ENCODE data around the gene SASH1. TPM values are rescaled to one million over a fixed set of nuclear protein-coding genes. Genes with fewer than 3 reads are reported as not detected.

SASH1 gene
- total and polyA plus RNA-seq, 9 donors: 8.6 to 35.2 (median 18.2) TPM

DNA sequence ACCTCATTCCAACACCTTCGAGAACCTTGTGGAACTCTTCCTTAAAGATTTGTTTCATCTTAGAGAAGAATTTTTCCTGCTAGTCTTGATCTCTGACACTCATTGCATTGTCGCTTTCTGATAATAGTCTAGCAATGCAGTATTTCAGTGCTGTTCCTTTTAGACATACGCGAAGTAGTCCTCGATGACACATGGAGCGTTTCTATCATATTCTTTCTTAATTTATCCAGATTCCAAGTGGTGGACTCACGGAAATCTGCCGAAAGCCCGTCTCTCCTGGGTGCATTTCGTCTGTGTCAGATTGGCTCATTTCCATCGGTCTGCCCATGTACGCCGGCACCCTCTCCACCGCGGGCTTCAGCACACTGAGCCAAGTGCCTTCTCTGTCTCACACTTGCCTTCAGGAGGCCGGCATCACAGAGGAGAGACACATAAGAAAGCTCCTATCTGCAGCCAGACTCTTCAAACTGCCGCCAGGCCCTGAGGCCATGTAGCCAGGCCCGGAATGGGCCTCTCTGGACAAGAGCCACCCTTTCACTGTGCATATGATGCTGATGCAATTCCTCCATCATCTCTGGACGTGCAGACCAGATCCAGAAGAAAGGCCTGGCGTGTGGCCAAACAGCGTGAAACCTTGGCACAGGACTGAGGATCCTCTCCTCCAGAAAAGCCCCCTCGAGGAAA, 205.6 kb downstream of the SASH1 start:
- Histone ChIP-seq H3K27me3 (no peaks in the 10 kb centered on the region), H3K36me3 (no peaks in the 10 kb centered on the region), H3K4me1 (ENCODE audit: insufficient read depth) (peaks cover 1% of the 10 kb centered on the region), H3K9me3 (no peaks in the 10 kb centered on the region), H3K4me3 (no peak overlapping the region), H3K27ac (no peak overlapping the region)
- TF ChIP-seq, protein P1, sequence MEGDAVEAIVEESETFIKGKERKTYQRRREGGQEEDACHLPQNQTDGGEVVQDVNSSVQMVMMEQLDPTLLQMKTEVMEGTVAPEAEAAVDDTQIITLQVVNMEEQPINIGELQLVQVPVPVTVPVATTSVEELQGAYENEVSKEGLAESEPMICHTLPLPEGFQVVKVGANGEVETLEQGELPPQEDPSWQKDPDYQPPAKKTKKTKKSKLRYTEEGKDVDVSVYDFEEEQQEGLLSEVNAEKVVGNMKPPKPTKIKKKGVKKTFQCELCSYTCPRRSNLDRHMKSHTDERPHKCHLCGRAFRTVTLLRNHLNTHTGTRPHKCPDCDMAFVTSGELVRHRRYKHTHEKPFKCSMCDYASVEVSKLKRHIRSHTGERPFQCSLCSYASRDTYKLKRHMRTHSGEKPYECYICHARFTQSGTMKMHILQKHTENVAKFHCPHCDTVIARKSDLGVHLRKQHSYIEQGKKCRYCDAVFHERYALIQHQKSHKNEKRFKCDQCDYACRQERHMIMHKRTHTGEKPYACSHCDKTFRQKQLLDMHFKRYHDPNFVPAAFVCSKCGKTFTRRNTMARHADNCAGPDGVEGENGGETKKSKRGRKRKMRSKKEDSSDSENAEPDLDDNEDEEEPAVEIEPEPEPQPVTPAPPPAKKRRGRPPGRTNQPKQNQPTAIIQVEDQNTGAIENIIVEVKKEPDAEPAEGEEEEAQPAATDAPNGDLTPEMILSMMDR (IDR thresholded peaks at IDR 0.05): no peak
- no peak for TF ChIP-seq EP300 (IDR thresholded peaks at IDR 0.05)
- no peak for TF ChIP-seq POLR2A (IDR thresholded peaks at IDR 0.05)
- intact Hi-C loops (cut with DNase I): no loop called here
- WGBS, 3 donors: 77 to 80% (median 78%) methylated on average over 22 of the region's 22 CpGs
- DNase-seq: peak in 1 of 5 donors; percentile 53

DNA sequence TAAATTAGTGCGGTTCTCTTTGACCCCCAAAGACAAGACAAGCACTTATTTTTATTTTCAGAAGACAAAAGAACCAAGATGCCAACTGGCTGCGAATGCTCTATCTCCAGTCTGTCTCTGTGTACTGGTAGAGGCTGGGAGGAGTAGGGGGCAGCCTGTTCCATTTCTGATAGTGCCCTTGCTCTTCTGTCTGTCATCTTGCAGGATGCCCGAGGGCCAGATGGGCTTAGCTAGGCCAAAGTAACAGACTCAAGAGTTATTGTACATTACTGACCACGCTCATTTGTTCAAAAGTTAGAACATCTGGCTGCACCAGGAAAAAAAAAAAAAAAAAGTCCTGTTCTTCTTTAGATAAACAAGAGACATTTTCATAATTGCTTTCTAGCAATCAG, 206.1 kb downstream of the SASH1 start:
- 39 to 61% (median 61%) methylated on average over 4 of the region's 4 CpGs for WGBS, 3 donors
- intact Hi-C loops (cut with DNase I): no loop called here
- no peak overlapping the region for H3K27ac ChIP-seq
- H3K4me1 ChIP-seq (ENCODE audit: insufficient read depth): peaks cover 1% of the 10 kb centered on the region
- H3K27me3 ChIP-seq: no peaks in the 10 kb centered on the region
- DNase-seq: no peak
- H3K36me3 ChIP-seq: no peaks in the 10 kb centered on the region
- no peaks in the 10 kb centered on the region for H3K9me3 ChIP-seq
- TF ChIP-seq EP300 (IDR thresholded peaks at IDR 0.05) (no peak), POLR2A (IDR thresholded peaks at IDR 0.05) (no peak)
- TF ChIP-seq, protein P1 (IDR thresholded peaks at IDR 0.05): no peak
- H3K4me3 ChIP-seq: no peak overlapping the region

DNA sequence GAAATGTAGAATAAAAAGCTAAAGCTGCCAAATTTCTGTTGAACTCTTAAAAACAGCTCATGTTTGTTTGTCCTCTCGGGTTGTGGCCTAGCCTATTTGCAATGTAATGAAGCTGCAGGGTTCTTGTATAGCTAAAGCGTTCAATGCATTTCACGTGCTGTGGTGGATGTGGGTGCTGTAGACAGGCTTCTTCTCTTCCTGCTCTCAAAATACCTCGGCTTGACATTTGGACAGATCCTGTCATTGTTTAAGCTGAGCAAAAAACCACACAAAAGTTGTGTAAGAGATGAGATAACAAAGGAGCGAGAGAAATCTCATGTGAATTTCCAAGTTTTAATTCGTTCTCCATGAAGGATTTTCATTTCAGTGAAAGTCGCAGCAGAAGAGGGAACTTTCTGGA, 207.9 kb downstream of the SASH1 start:
- Histone ChIP-seq H3K27me3 (no peaks in the 10 kb centered on the region), H3K36me3 (no peaks in the 10 kb centered on the region), H3K27ac (no peak overlapping the region), H3K4me3 (no peak overlapping the region), H3K9me3 (no peaks in the 10 kb centered on the region), H3K4me1 (ENCODE audit: insufficient read depth) (peaks cover 1% of the 10 kb centered on the region)
- TF ChIP-seq EP300 (IDR thresholded peaks at IDR 0.05) (no peak), POLR2A (IDR thresholded peaks at IDR 0.05) (no peak)
- TF ChIP-seq, protein P1 (IDR thresholded peaks at IDR 0.05): no peak
- WGBS, 3 donors: 37 to 55% (median 41%) methylated on average over 7 of the region's 7 CpGs
- no peak for DNase-seq
- intact Hi-C loops (cut with DNase I): no loop called here

DNA sequence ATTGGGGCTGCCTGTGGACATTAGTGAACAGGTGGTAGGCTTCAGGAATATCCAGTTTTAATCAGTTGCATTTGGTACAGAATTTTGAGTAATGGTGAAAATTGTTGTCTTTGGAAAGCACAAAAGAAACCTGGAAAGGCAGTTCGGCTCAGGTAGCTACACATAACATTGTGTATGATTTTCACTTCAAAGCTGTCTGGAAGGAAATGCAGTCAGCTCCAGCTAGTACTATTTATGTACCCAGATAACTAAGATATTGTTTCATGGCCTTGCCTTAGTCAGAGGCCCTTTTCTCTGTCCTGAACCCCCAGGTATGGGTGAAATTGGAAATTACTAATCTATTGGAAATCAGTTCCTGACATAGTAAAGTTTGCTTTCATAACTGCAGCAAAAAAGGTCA, 208.6 kb downstream of the SASH1 start:
- H3K9me3 ChIP-seq: no peaks in the 10 kb centered on the region
- H3K27ac ChIP-seq: no peak overlapping the region
- TF ChIP-seq, protein P1 (IDR thresholded peaks at IDR 0.05): no peak
- TF ChIP-seq POLR2A (IDR thresholded peaks at IDR 0.05): no peak
- H3K4me3 ChIP-seq: no peak overlapping the region
- H3K27me3 ChIP-seq: no peaks in the 10 kb centered on the region
- H3K36me3 ChIP-seq: no peaks in the 10 kb centered on the region
- DNase-seq: no peak
- intact Hi-C loops (cut with DNase I): no loop called here
- peaks cover 1% of the 10 kb centered on the region for H3K4me1 ChIP-seq (ENCODE audit: insufficient read depth)
- WGBS, 3 donors: 39 to 53% (median 47%) methylated on average over 1 of the region's 1 CpG

Data from ovary (tissue), 9 donors.